Measurements from ENCODE around the gene RABAC1.
"Not testable (repeated sequence)": the region's sequence is repeated elsewhere in the genome, so short reads cannot be mapped to it uniquely, and the experiment has no call there.

Gene RABAC1

GRCh38 chr19:41941410-41942202 lies 17.5 kb downstream of the RABAC1 start:
- H3K9ac ChIP-seq (ENCODE audit: low read depth, low read length) = no peak overlapping the region
- H3K27me3 ChIP-seq (ENCODE audit: insufficient read depth, low read length) = peaks cover 50% of the 10 kb centered on the region
- no peaks in the 10 kb centered on the region for H3K4me1 ChIP-seq (ENCODE audit: insufficient read depth, low read length)
- no peak overlapping the region for H3K4me3 ChIP-seq (ENCODE audit: low read length)
- no peaks in the 10 kb centered on the region for H3K36me3 ChIP-seq (ENCODE audit: insufficient read depth, low read length)
- no peaks in the 10 kb centered on the region for H3K9me3 ChIP-seq (ENCODE audit: insufficient read depth, low read depth, low read length)
- H3K27ac ChIP-seq (ENCODE audit: low read depth, low read length) = no peak overlapping the region
- WGBS = 70% methylated on average over 9 of the region's 9 CpGs

GRCh38 chr19:41940731-41941409 lies 18.3 kb downstream of the RABAC1 start:
- Histone ChIP-seq H3K27me3 (ENCODE audit: insufficient read depth, low read length) (peaks cover 57% of the 10 kb centered on the region), H3K4me3 (ENCODE audit: low read length) (peak overlapping the region; percentile 65), H3K4me1 (ENCODE audit: insufficient read depth, low read length) (no peaks in the 10 kb centered on the region), H3K9ac (ENCODE audit: low read depth, low read length) (peak overlapping the region; percentile 47), H3K9me3 (ENCODE audit: insufficient read depth, low read depth, low read length) (no peaks in the 10 kb centered on the region), H3K27ac (ENCODE audit: low read depth, low read length) (no peak overlapping the region), H3K36me3 (ENCODE audit: insufficient read depth, low read length) (no peaks in the 10 kb centered on the region)
- 10% methylated on average over 53 of the region's 53 CpGs for WGBS

- no peaks in the 10 kb centered on the region for H3K36me3 ChIP-seq (ENCODE audit: insufficient read depth, low read length)
- peak overlapping the region; percentile 47 for H3K9ac ChIP-seq (ENCODE audit: low read depth, low read length)
- WGBS = 2% methylated on average over 83 of the region's 83 CpGs
- H3K27ac ChIP-seq (ENCODE audit: low read depth, low read length) = no peak overlapping the region
- peaks cover 65% of the 10 kb centered on the region for H3K27me3 ChIP-seq (ENCODE audit: insufficient read depth, low read length)
- no peaks in the 10 kb centered on the region for H3K9me3 ChIP-seq (ENCODE audit: insufficient read depth, low read depth, low read length)
- H3K4me3 ChIP-seq (ENCODE audit: low read length) = peak overlapping the region; percentile 65
- no peaks in the 10 kb centered on the region for H3K4me1 ChIP-seq (ENCODE audit: insufficient read depth, low read length)
These were observed 19.0 kb downstream of the RABAC1 start for GRCh38 chr19:41939861-41940730.

GRCh38 chr19:41939209-41939608 lies 19.9 kb downstream of the RABAC1 start:
- not testable (repeated sequence) for H3K36me3 ChIP-seq (ENCODE audit: insufficient read depth, low read length); H3K4me1 ChIP-seq (ENCODE audit: insufficient read depth, low read length); H3K9me3 ChIP-seq (ENCODE audit: insufficient read depth, low read depth, low read length); H3K27ac ChIP-seq (ENCODE audit: low read depth, low read length); H3K9ac ChIP-seq (ENCODE audit: low read depth, low read length); H3K4me3 ChIP-seq (ENCODE audit: low read length)
- H3K27me3 ChIP-seq (ENCODE audit: insufficient read depth, low read length) = peaks cover 72% of the 10 kb centered on the region

GRCh38 chr19:41937525-41938468 lies 21.3 kb downstream of the RABAC1 start:
- Histone ChIP-seq H3K27ac (ENCODE audit: low read depth, low read length) (no peak overlapping the region), H3K27me3 (ENCODE audit: insufficient read depth, low read length) (peaks cover 81% of the 10 kb centered on the region), H3K4me1 (ENCODE audit: insufficient read depth, low read length) (no peaks in the 10 kb centered on the region), H3K4me3 (ENCODE audit: low read length) (no peak overlapping the region), H3K9ac (ENCODE audit: low read depth, low read length) (no peak overlapping the region), H3K36me3 (ENCODE audit: insufficient read depth, low read length) (no peaks in the 10 kb centered on the region), H3K9me3 (ENCODE audit: insufficient read depth, low read depth, low read length) (no peaks in the 10 kb centered on the region)
- WGBS = 51% methylated on average over 22 of the region's 22 CpGs

GRCh38 chr19:41936961-41937360 lies 22.2 kb downstream of the RABAC1 start:
- Histone ChIP-seq H3K36me3 (ENCODE audit: insufficient read depth, low read length) (no peaks in the 10 kb centered on the region), H3K27ac (ENCODE audit: low read depth, low read length) (no peak overlapping the region), H3K4me1 (ENCODE audit: insufficient read depth, low read length) (no peaks in the 10 kb centered on the region; the same call in 1 of the 2 replicates), H3K9me3 (ENCODE audit: insufficient read depth, low read depth, low read length) (no peaks in the 10 kb centered on the region), H3K9ac (ENCODE audit: low read depth, low read length) (no peak overlapping the region), H3K27me3 (ENCODE audit: insufficient read depth, low read length) (peaks cover 86% of the 10 kb centered on the region), H3K4me3 (ENCODE audit: low read length) (no peak overlapping the region)
- 66% methylated on average over 15 of the region's 15 CpGs for WGBS

GRCh38 chr19:41936416-41936850 lies 22.7 kb downstream of the RABAC1 start:
- no peaks in the 10 kb centered on the region for H3K9me3 ChIP-seq (ENCODE audit: insufficient read depth, low read depth, low read length)
- H3K27ac ChIP-seq (ENCODE audit: low read depth, low read length) = no peak overlapping the region
- WGBS = 80% methylated on average over 8 of the region's 8 CpGs
- H3K4me1 ChIP-seq (ENCODE audit: insufficient read depth, low read length) = peaks cover 5% of the 10 kb centered on the region
- H3K36me3 ChIP-seq (ENCODE audit: insufficient read depth, low read length) = no peaks in the 10 kb centered on the region
- H3K4me3 ChIP-seq (ENCODE audit: low read length) = no peak overlapping the region
- H3K9ac ChIP-seq (ENCODE audit: low read depth, low read length) = no peak overlapping the region
- H3K27me3 ChIP-seq (ENCODE audit: insufficient read depth, low read length) = peaks cover 87% of the 10 kb centered on the region

- peaks cover 87% of the 10 kb centered on the region for H3K27me3 ChIP-seq (ENCODE audit: insufficient read depth, low read length)
- 42% methylated on average over 25 of the region's 26 CpGs for WGBS
- H3K9me3 ChIP-seq (ENCODE audit: insufficient read depth, low read depth, low read length) = no peaks in the 10 kb centered on the region
- H3K4me3 ChIP-seq (ENCODE audit: low read length) = no peak overlapping the region
- H3K36me3 ChIP-seq (ENCODE audit: insufficient read depth, low read length) = no peaks in the 10 kb centered on the region
- H3K9ac ChIP-seq (ENCODE audit: low read depth, low read length) = no peak overlapping the region
- H3K27ac ChIP-seq (ENCODE audit: low read depth, low read length) = no peak overlapping the region
- peaks cover 7% of the 10 kb centered on the region for H3K4me1 ChIP-seq (ENCODE audit: insufficient read depth, low read length)
These were observed 23.2 kb downstream of the RABAC1 start for GRCh38 chr19:41935760-41936415.

- H3K4me1 ChIP-seq (ENCODE audit: insufficient read depth, low read length) = peaks cover 7% of the 10 kb centered on the region
- H3K27ac ChIP-seq (ENCODE audit: low read depth, low read length) = no peak overlapping the region
- H3K27me3 ChIP-seq (ENCODE audit: insufficient read depth, low read length) = peaks cover 88% of the 10 kb centered on the region
- no peaks in the 10 kb centered on the region for H3K9me3 ChIP-seq (ENCODE audit: insufficient read depth, low read depth, low read length)
- no peaks in the 10 kb centered on the region for H3K36me3 ChIP-seq (ENCODE audit: insufficient read depth, low read length)
- 28% methylated on average over 7 of the region's 7 CpGs for WGBS
- no peak overlapping the region for H3K4me3 ChIP-seq (ENCODE audit: low read length)
- no peak overlapping the region for H3K9ac ChIP-seq (ENCODE audit: low read depth, low read length)
These were observed 24.2 kb downstream of the RABAC1 start for GRCh38 chr19:41934849-41935374.
